Cardiac muscle cell (in vitro differentiated cells and primary cell): ENCODE measurements around the gene ANO6. TPM values are rescaled to one million over a fixed set of nuclear protein-coding genes. Genes with fewer than 3 reads are reported as not detected.
"Not testable (repeated sequence)": the region's sequence is repeated elsewhere in the genome, so short reads cannot be mapped to it uniquely, and the experiment has no call there.

Experiments used
- DNase-seq, 2 donors: peaks; one replicate each; pipeline versions ENCODE4 v3.0.0 to v3.0.0-alpha.2; 2010 to 2017; ENCODE audit warnings: low read depth in 1 of 2, low spot score in 1 of 2
- H3K27ac ChIP-seq: fragments of 200-600 bp; sonication (generic); 2 replicates; pipeline ENCODE4 v1.5.1; 2016
- H3K27me3 ChIP-seq: fragments of 200-600 bp; sonication (generic); 2 replicates; pipeline ENCODE4 v1.6.0; 2016; ENCODE audit warnings: control low read depth
- H3K36me3 ChIP-seq: fragments of 200-600 bp; sonication (generic); 2 replicates; pipeline ENCODE4 v1.5.1; 2016; ENCODE audit warnings: control low read depth
- H3K4me1 ChIP-seq: fragments of 200-600 bp; sonication (generic); 2 replicates; pipeline ENCODE4 v1.8.1; 2017; ENCODE audit warnings: low read depth, mild to moderate bottlenecking, mixed run types
- H3K4me3 ChIP-seq: fragments of 200-600 bp; sonication (generic); 2 replicates; pipeline ENCODE4 v1.5.1; 2016; ENCODE audit warnings: mild to moderate bottlenecking
- H3K9me3 ChIP-seq: fragments of 200-600 bp; sonication (generic); 2 replicates; pipeline ENCODE4 v1.5.1; 2017; ENCODE audit warnings: low read depth, mild to moderate bottlenecking, control low read depth
- polyA plus RNA-seq: library from polyadenylated mRNA; unstranded; fragments of >200 nt; fragmentation: Nextera tagmentation; extraction: Ambion mirVana; gene quantifications from 2 replicates; pipeline ENCODE4 v1.2.1, GENCODE V29; 2016
- total RNA-seq: library from RNA; depleted of rRNA; stranded (reverse); fragments of >200 nt; gene quantifications from 2 replicates; pipeline ENCODE4 v1.2.3, GENCODE V29; 2016
- TF ChIP-seq, protein P1 (sequence below): IDR thresholded peaks from 2 replicates; pipeline ENCODE4 v1.5.1; 2012; ENCODE audit warnings: low read depth, mild to moderate bottlenecking, low read length

The ANO6 gene
- total and polyA plus RNA-seq, 2 experiments from 2014 or later: 36.0 to 50.8 TPM

DNA sequence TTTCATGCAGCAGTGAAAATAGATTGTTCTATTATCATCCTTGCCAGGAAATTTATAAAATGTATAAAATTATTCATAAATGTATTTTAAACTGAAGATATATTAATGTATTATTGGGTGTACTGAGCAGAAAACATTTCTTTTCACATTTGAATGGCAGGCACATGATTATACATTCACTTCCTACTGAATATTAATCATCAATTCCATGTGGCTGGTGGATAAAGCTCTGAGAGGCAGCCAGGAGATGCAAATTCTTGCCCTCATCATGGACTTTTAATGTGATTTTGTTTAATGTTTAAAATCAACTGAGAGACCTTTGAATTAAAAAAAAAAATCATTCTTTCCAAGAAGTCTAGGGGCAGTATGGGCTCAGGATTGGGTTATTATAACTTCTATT lies 40.8 kb downstream of the ANO6 start:
- Histone ChIP-seq H3K4me1 (peaks cover 16% of the 10 kb centered on the region), H3K27me3 (no peaks in the 10 kb centered on the region), H3K27ac (no peak overlapping the region), H3K9me3 (no peaks in the 10 kb centered on the region), H3K4me3 (no peak overlapping the region), H3K36me3 (no peaks in the 10 kb centered on the region)
- no peak for DNase-seq
- TF ChIP-seq, protein P1, sequence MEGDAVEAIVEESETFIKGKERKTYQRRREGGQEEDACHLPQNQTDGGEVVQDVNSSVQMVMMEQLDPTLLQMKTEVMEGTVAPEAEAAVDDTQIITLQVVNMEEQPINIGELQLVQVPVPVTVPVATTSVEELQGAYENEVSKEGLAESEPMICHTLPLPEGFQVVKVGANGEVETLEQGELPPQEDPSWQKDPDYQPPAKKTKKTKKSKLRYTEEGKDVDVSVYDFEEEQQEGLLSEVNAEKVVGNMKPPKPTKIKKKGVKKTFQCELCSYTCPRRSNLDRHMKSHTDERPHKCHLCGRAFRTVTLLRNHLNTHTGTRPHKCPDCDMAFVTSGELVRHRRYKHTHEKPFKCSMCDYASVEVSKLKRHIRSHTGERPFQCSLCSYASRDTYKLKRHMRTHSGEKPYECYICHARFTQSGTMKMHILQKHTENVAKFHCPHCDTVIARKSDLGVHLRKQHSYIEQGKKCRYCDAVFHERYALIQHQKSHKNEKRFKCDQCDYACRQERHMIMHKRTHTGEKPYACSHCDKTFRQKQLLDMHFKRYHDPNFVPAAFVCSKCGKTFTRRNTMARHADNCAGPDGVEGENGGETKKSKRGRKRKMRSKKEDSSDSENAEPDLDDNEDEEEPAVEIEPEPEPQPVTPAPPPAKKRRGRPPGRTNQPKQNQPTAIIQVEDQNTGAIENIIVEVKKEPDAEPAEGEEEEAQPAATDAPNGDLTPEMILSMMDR: no peak

DNA sequence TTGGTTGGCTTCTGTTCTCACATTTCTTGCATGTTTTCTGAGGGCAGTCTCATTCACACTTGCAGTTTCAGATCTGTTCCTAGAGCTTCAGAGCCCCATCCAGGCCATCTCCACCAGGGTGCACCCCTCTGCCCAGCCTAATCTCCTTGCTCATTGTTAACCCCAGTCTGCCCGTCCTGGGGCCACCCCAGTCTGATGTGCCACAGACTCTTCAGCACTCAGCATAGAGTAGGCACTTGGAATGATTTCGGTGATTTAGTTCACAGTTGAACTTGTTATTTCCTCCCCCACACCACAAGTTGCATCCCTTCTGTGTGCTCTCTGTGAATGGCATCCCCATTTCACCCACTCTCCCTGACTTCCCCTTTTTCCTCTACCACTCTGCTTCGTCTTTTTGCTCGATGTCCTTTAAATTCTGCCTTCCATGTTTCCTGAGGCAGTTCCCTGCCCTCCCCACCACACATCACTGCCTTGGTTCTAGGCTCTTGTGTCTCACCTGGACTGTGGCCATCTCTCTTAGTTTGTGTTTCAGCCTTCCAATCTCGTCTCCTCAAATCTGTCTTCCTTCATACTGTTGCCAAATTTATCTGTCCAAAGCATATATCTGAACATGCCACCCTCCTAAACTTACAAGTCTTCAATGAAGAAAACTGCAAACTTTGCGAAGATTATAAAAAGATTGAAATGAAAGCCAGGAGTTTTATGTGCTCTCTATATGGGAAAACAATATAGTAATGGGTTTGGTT lies 41.5 kb downstream of the ANO6 start:
- H3K4me3 ChIP-seq: no peak overlapping the region
- no peak overlapping the region for H3K27ac ChIP-seq
- H3K9me3 ChIP-seq: no peaks in the 10 kb centered on the region
- peaks cover 16% of the 10 kb centered on the region for H3K4me1 ChIP-seq
- no peaks in the 10 kb centered on the region for H3K27me3 ChIP-seq
- TF ChIP-seq, protein P1: no peak
- no peaks in the 10 kb centered on the region for H3K36me3 ChIP-seq
- no peak for DNase-seq

DNA sequence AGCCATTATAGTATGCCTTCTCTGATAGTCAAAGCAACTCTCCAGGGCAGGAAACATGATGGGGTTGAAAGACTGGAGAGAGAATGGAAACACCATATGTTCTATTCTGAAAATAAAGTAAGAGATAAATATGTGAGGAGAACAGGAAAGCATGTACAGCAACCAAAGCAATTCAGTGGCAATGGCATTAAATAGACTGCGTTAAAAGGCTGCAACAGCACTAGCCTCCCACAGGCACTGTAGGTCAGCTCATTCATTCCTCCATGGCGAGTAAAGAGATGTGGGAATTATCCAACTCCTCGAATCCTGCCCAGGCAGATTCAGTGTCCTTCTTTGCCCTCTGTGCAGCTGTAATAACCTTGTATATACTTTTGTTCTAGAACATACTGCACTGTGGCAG lies 43.8 kb downstream of the ANO6 start:
- DNase-seq: peak in 1 of 2 donors; percentile 40
- H3K9me3 ChIP-seq: no peaks in the 10 kb centered on the region
- no peaks in the 10 kb centered on the region for H3K27me3 ChIP-seq
- H3K27ac ChIP-seq: peak overlapping the region; percentile 16
- TF ChIP-seq, protein P1: no peak
- no peak overlapping the region for H3K4me3 ChIP-seq
- H3K36me3 ChIP-seq: no peaks in the 10 kb centered on the region
- H3K4me1 ChIP-seq: peaks cover 36% of the 10 kb centered on the region

DNA sequence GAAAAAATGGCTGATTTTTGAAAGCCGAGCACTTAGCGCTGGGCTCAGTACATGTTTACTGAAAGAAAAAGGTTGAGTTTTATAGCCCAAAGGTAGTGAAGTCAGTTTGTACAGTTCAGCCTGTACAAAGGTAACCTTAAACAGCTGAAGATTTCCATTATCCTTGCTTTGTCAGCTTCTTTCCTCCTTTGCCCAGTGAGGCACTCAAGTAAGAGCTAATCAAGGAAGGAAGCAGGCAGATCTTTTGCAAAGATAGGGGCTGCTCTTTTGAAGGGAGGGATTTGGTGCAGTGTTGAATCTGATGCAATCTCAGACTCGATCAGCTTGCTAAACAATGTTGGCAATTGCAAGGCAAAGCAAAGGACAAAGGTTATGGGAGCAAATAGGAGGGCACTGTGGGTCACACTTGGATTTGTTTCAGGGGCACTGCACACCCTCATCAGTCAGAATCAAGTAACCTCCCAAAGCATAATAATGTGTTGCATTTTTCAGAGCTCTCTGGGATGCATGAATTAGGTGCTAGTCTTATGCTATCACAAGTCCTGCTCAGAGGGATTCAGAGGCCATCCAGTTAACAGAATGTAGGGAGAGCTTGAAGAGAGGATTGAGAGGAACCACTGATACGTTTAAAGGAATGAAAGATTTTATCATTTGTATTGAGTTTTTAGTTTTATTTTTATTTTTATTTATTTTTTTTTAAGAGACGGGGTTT lies 44.4 kb downstream of the ANO6 start:
- Histone ChIP-seq H3K27ac (peak overlapping the region; percentile 16), H3K4me3 (no peak overlapping the region), H3K36me3 (no peaks in the 10 kb centered on the region), H3K4me1 (peaks cover 40% of the 10 kb centered on the region), H3K27me3 (no peaks in the 10 kb centered on the region), H3K9me3 (no peaks in the 10 kb centered on the region)
- peak in 1 of 2 donors; percentile 36 for DNase-seq
- TF ChIP-seq, protein P1: no peak

DNA sequence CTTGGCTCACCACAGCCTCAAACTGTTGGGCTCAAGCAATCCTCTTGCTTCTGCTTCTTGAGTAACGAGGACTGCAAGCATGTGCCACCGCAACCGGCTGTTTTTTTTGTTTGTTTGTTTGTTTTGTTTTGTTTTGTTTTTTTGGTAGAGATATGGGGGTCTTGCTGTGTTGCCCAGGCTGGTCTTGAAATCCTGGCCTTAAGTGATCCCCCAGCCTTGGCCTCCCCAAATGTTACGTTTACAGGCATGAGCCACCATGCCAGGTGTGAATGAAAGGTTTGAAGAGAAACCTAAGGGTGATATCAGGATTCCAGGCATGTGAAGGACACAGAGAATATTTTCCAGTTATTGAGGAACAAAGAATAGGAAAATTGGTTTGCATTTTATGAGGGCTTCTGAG lies 45.0 kb downstream of the ANO6 start:
- TF ChIP-seq, protein P1: no peak
- H3K27ac ChIP-seq: no peak overlapping the region
- no peak overlapping the region for H3K4me3 ChIP-seq
- no peaks in the 10 kb centered on the region for H3K27me3 ChIP-seq
- no peaks in the 10 kb centered on the region for H3K9me3 ChIP-seq
- no peak for DNase-seq
- no peaks in the 10 kb centered on the region for H3K36me3 ChIP-seq
- H3K4me1 ChIP-seq: peaks cover 40% of the 10 kb centered on the region

DNA sequence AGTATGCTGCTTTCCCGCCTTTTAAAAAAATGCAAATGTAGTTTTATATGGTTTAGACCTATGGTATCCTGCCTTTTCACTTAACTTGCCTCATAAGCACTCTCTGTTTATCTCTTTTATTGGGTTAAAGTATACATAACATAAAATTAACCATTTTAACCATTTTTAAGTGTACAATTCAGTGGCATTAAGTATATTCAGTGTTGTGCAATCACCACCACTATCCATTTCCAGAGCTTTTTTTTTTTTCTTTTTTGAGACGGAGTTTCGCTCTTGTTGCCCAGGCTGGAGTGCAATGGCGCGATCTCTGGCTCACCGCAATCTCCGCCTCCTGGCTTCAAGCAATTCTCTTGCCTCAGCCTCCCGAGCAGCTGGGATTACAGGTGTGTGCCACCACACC lies 46.3 kb downstream of the ANO6 start:
- peak overlapping the region; percentile 92 for H3K27ac ChIP-seq
- not testable (repeated sequence) for H3K36me3 ChIP-seq

More for the DNA sequence above, 46.3 kb downstream of the ANO6 start:
- H3K9me3 ChIP-seq, H3K27me3 ChIP-seq, DNase-seq, H3K4me3 ChIP-seq: not testable (repeated sequence)
- peaks cover 37% of the 10 kb centered on the region for H3K4me1 ChIP-seq
